K562 (cell line): Measurements from ENCODE around the gene PTGER3. TPM values are rescaled to one million over a fixed set of nuclear protein-coding genes. Genes with fewer than 3 reads are reported as not detected.

Experiments
- ATAC-seq: fragments of 200-7000 bp; cut with Tn5 transposase; 3 replicates; pipeline ENCODE4 v1.9.1; 2020; ENCODE audit warnings: moderate library complexity
- BruUV-seq: library from RNA; stranded (reverse); fragments of 400-500 nt; replicated peaks from 2 replicates; lab custom pipeline; 2021; lab: Mats Ljungman, UMichigan
- CTCF ChIA-PET: fragments of 300-600 bp; formaldehyde crosslinking; extraction: SDS; loops from one replicate; lab custom pipeline; 2021; ENCODE audit warnings: low intra/inter-chr PET ratio; lab: Yijun Ruan, JAX
- POLR2A ChIA-PET: fragments of 300-600, 350-650 bp; sonication (Branson Sonifier 250); formaldehyde crosslinking; extraction: SDS; loops from one replicate; lab custom pipeline; 2021; ENCODE audit warnings: antibody characterized with exemption, inconsistent platforms; lab: Yijun Ruan, JAX
- DNase-seq, 4 experiments: peaks; one replicate each; pipeline versions ENCODE4 v3.0.0 to v3.0.0-alpha.2; 2011 to 2018; ENCODE audit warnings: low spot score in 3 of 4, mixed read lengths in 3 of 4; ENCODE audit errors: extremely low read depth in 1 of 4
- FAIRE-seq: peaks from 2 replicates; lab custom pipeline; 2011; peaks lifted over from hg19 to GRCh38; lab: Jason Lieb, UNC
- H2AFZ ChIP-seq: 2 replicates; pipeline ENCODE4 v1.6.0; 2011; ENCODE audit warnings: low read depth, low read length, control low read depth, inconsistent platforms
- H3K27ac ChIP-seq: fragments of 200-600 bp; 3 replicates; pipeline ENCODE4 v1.8.0; 2011; ENCODE audit warnings: low read depth, mild to moderate bottlenecking, control low read depth, inconsistent platforms, low read length, moderate library complexity, mixed read lengths; ENCODE audit errors: extremely low read depth
- H3K27me3 ChIP-seq, 2 experiments: fragments of 300-600 bp in 1 of 2; 2 replicates in 1 of 2; 3 replicates in 1 of 2; pipeline versions ENCODE4 v1.6.0 to v1.8.0; 2011; ENCODE audit warnings: inconsistent platforms in 2 of 2, low read length in 2 of 2, mild to moderate bottlenecking in 1 of 2, mixed read lengths in 1 of 2, moderate library complexity in 1 of 2; ENCODE audit not compliant: control insufficient read depth in 2 of 2, insufficient read depth in 2 of 2
- H3K36me3 ChIP-seq: fragments of 300-600 bp; 3 replicates; pipeline ENCODE4 v1.8.0; 2011; ENCODE audit warnings: mild to moderate bottlenecking, low read length, inconsistent platforms; ENCODE audit not compliant: control insufficient read depth, insufficient read depth
- H3K4me1 ChIP-seq, 2 experiments: fragments of 200-600 bp in 1 of 2; replicated peaks in 1 of 2; 2 replicates in 1 of 2; 3 replicates in 1 of 2; pipeline versions ENCODE4 v1.5.1 to v1.8.0; 2011; ENCODE audit warnings: inconsistent platforms in 2 of 2, low read length in 2 of 2, mild to moderate bottlenecking in 1 of 2, mixed read lengths in 1 of 2, moderate library complexity in 1 of 2; ENCODE audit not compliant: control insufficient read depth in 2 of 2, insufficient read depth in 2 of 2
- H3K4me2 ChIP-seq: 2 replicates; pipeline ENCODE4 v1.6.1; 2011; ENCODE audit warnings: low read length, control low read depth, inconsistent platforms, mixed read lengths; ENCODE audit not compliant: insufficient read depth
- H3K4me3 ChIP-seq: fragments of 200-600 bp; sonication (generic), shearing (Covaris generic); 2 replicates; pipeline ENCODE4 v1.5.1; 2016; ENCODE audit warnings: control low read depth, inconsistent platforms
- H3K79me2 ChIP-seq: fragments of 200-600 bp; 3 replicates; pipeline ENCODE4 v1.8.0; 2011; ENCODE audit warnings: low read length, inconsistent platforms; ENCODE audit not compliant: control insufficient read depth, insufficient read depth
- H3K9ac ChIP-seq, 2 experiments: 2 replicates each; pipeline versions ENCODE4 v1.6.0 to v1.6.1; 2011; ENCODE audit warnings: low read depth in 2 of 2, low read length in 2 of 2, control low read depth in 1 of 2, inconsistent platforms in 1 of 2, mild to moderate bottlenecking in 1 of 2, mixed read lengths in 1 of 2; ENCODE audit not compliant: insufficient read depth in 1 of 2
- H3K9me1 ChIP-seq: one replicate; pipeline ENCODE4 v1.6.0; 2011; ENCODE audit warnings: inconsistent platforms, mild to moderate bottlenecking, low read length, moderate library complexity; ENCODE audit not compliant: control insufficient read depth, insufficient read depth
- H3K9me3 ChIP-seq: replicated peaks from 2 replicates; pipeline ENCODE4 v1.5.1; 2011; ENCODE audit warnings: low read depth, low read length, inconsistent platforms; ENCODE audit not compliant: control insufficient read depth, insufficient read depth
- H4K20me1 ChIP-seq: replicated peaks from 2 replicates; pipeline ENCODE4 v1.6.1; 2011; ENCODE audit warnings: low read length, inconsistent platforms, mixed read lengths; ENCODE audit not compliant: control insufficient read depth, insufficient read depth
- CBX1 ChIP-seq: sonication (generic); IDR thresholded peaks from 2 replicates; pipeline ENCODE4 v1.6.1; 2016; ENCODE audit warnings: antibody characterized with exemption, low read depth, mild to moderate bottlenecking
- ELF4 ChIP-seq: fragments of 450-650 bp; formaldehyde crosslinking; IDR thresholded peaks from 2 replicates; pipeline ENCODE4 v1.4.0; 2022; ENCODE audit warnings: missing genetic modification characterization
- EP300 ChIP-seq: IDR thresholded peaks from 2 replicates; pipeline ENCODE4 v1.6.1; 2012; ENCODE audit warnings: low read length, improper control_type of control experiment
- KLF10 ChIP-seq: fragments of 250-450 bp; sonication (Bioruptor Pico); IDR thresholded peaks from 2 replicates; pipeline ENCODE4 v1.6.1; 2021; ENCODE audit warnings: matching md5 sums
- RBFOX2 ChIP-seq: fragments of 200-400 bp; formaldehyde crosslinking; IDR thresholded peaks from 2 replicates; pipeline ENCODE4 v1.6.1; 2017; ENCODE audit warnings: low read depth, mild to moderate bottlenecking, low read length, moderate library complexity
- TFAM ChIP-seq: fragments of 250-450 bp; sonication (Bioruptor Pico); conservative IDR thresholded peaks from 2 replicates; pipeline ENCODE4 v1.5.0; 2021; ENCODE audit warnings: mild to moderate bottlenecking, moderate library complexity
- ZFP30 ChIP-seq: fragments of 250-450 bp; sonication (Bioruptor Pico); IDR thresholded peaks from 2 replicates; pipeline ENCODE4 v1.8.0; 2022; ENCODE audit warnings: moderate library complexity, mild to moderate bottlenecking, inconsistent platforms, borderline replicate concordance
- ZKSCAN8 ChIP-seq: fragments of 200-800 bp; sonication (Bioruptor generic); IDR thresholded peaks from 2 replicates; pipeline ENCODE4 v1.6.1; 2016; ENCODE audit warnings: missing genetic modification characterization, missing compliant biosample characterization
- ZNF12 ChIP-seq: sonication (generic); formaldehyde crosslinking; IDR thresholded peaks from 2 replicates; pipeline ENCODE4 v1.4.0; 2020; ENCODE audit warnings: mild to moderate bottlenecking, missing genetic modification reagents
- ZNF140 ChIP-seq: fragments of 250-450 bp; sonication (Bioruptor Pico); IDR thresholded peaks from 2 replicates; pipeline ENCODE4 v1.8.0; 2021; ENCODE audit warnings: moderate library complexity, mild to moderate bottlenecking, inconsistent platforms
- ZNF143 ChIP-seq: sonication (generic); formaldehyde crosslinking; IDR thresholded peaks from 2 replicates; pipeline ENCODE4 v1.9.0; 2022; ENCODE audit warnings: mild to moderate bottlenecking, missing genetic modification reagents
- ZNF174 ChIP-seq: fragments of 250-450 bp; sonication (Bioruptor Pico); IDR thresholded peaks from 2 replicates; pipeline ENCODE4 v1.4.0; 2020; ENCODE audit warnings: mild to moderate bottlenecking
- ZNF3 ChIP-seq: fragments of 250-450 bp; sonication (Bioruptor Pico); IDR thresholded peaks from 2 replicates; pipeline ENCODE4 v1.5.0; 2021; ENCODE audit warnings: mild to moderate bottlenecking, moderate library complexity
- ZNF740 ChIP-seq, 3 experiments: fragments of 200-800 bp in 1 of 3; sonication (Bioruptor generic) in 1 of 3; sonication (generic) in 1 of 3; formaldehyde crosslinking in 1 of 3; IDR thresholded peaks; 2 replicates each; pipeline versions ENCODE4 v1.6.1 to v1.8.0; 2016 to 2022; ENCODE audit warnings: mild to moderate bottlenecking in 2 of 3, missing compliant biosample characterization in 2 of 3, missing genetic modification characterization in 2 of 3, missing genetic modification reagents in 1 of 3
- WGBS: fragments of 100-300 bp; shearing (Covaris generic); methylation state at CpG from one replicate; pipeline ENCODE4 v1.1.6; 2016; ENCODE audit warnings: low coverage, mixed read lengths; ENCODE audit not compliant: insufficient coverage; ENCODE audit errors: missing lambda C conversion rate; 5-methylcytosine and 5-hydroxymethylcytosine counted together
- in situ Hi-C: fragments of 300-500 bp; cut with MboI; formaldehyde crosslinking; loops from 4 replicates; pipeline ENCODE4 v1.15.0; 2018; ENCODE audit warnings: inconsistent platforms, mixed read lengths
- intact Hi-C: fragments of 100-400 bp; cut with micrococcal nuclease; formaldehyde crosslinking; loops from 2 replicates; pipeline ENCODE4 v1.14.2; 2022
- polyA plus RNA-seq, 8 experiments: library from polyadenylated mRNA; depleted of rRNA in 4 of 8; stranded (reverse) in 5 of 8; unstranded in 3 of 8; fragments of >200 nt; fragmentation: Nextera tagmentation in 2 of 8; fragmentation: Illumina TruSeq in 1 of 8; extraction: Ambion mirVana in 2 of 8; extraction: Trizol in 1 of 8; gene quantifications; 2 replicates each; pipeline versions ENCODE4 v1.2.1 to v1.2.3, GENCODE V29; 2011 to 2014; ENCODE audit warnings: inconsistent platforms in 1 of 8, missing spikeins in 1 of 8
- total RNA-seq, 7 experiments: library from RNA; depleted of rRNA in 6 of 7; stranded (reverse); fragments of >200 nt in 6 of 7; fragmentation: Illumina TruSeq in 2 of 7; extraction: Trizol in 2 of 7; gene quantifications; 2 replicates each; pipeline versions ENCODE4 v1.2.1 to v1.2.3, GENCODE V29; 2011 to 2021; ENCODE audit warnings: low replicate concordance in 1 of 7
- TF ChIP-seq, protein P1 (sequence below): sonication (generic); formaldehyde crosslinking; IDR thresholded peaks from 2 replicates; pipeline ENCODE4 v1.8.0; 2022; ENCODE audit warnings: mild to moderate bottlenecking, missing genetic modification reagents
- TF ChIP-seq, protein P2 (sequence below): sonication (generic); formaldehyde crosslinking; IDR thresholded peaks from 2 replicates; pipeline ENCODE4 v1.9.0; 2022; ENCODE audit warnings: mild to moderate bottlenecking, missing genetic modification reagents
- TF ChIP-seq, protein P3 (sequence below): fragments of 150-350 bp; conservative IDR thresholded peaks from 2 replicates; pipeline ENCODE4 v1.6.1; 2014; ENCODE audit warnings: low read length

The PTGER3 gene
- total and polyA plus RNA-seq, 9 of the 15 experiments (the other 6 are each of a cell fraction or from before 2014, with no cell fraction given) = 3.8 to 28.5 (median 14.2) TPM

- Histone ChIP-seq H3K79me2 (peaks cover 63% of the 10 kb centered on the region), H2AFZ (no peak overlapping the region), H3K9ac (no peak overlapping the region), H4K20me1 (no peaks in the 10 kb centered on the region), H3K9me3 (no peaks in the 10 kb centered on the region), H3K4me1 (no peaks in the 10 kb centered on the region; a peak in 1 of 5 replicates), H3K4me3 (no peak overlapping the region), H3K9me1 (no peaks in the 10 kb centered on the region)
- no peak for DNase-seq
- ATAC-seq = no peak
- in situ Hi-C loops = no loop called here
- 63% methylated on average over 4 of the region's 4 CpGs for WGBS
- TF ChIP-seq ZKSCAN8 (CRISPR knock-in tag) (no peak), ZNF740 (CRISPR knock-in tag; IDR thresholded peaks at IDR 0.05) (no peak), ZNF740 (tag; IDR thresholded peaks at IDR 0.05) (no peak), KLF10 (CRISPR knock-in tag) (no peak), EP300 (no peak), CBX1 (no peak), RBFOX2 (no peak), ZNF3 (CRISPR knock-in tag) (no peak), ZFP30 (CRISPR knock-in tag) (no peak), ZNF143 (CRISPR knock-in tag) (no peak), ZNF174 (CRISPR knock-in tag) (no peak), ZNF12 (no peak), ELF4 (CRISPR knock-in tag) (no peak), TFAM (no peak), ZNF140 (CRISPR knock-in tag) (no peak)
- TF ChIP-seq, protein P1, sequence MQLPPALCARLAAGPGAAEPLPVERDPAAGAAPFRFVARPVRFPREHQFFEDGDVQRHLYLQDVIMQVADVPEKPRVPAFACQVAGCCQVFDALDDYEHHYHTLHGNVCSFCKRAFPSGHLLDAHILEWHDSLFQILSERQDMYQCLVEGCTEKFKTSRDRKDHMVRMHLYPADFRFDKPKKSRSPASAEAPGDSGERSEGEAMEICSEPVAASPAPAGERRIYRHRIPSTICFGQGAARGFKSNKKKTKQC (CRISPR knock-in tag) = no peak
- TF ChIP-seq, protein P2, sequence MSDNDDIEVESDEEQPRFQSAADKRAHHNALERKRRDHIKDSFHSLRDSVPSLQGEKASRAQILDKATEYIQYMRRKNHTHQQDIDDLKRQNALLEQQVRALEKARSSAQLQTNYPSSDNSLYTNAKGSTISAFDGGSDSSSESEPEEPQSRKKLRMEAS (CRISPR knock-in tag) = no peak
- TF ChIP-seq, protein P3, sequence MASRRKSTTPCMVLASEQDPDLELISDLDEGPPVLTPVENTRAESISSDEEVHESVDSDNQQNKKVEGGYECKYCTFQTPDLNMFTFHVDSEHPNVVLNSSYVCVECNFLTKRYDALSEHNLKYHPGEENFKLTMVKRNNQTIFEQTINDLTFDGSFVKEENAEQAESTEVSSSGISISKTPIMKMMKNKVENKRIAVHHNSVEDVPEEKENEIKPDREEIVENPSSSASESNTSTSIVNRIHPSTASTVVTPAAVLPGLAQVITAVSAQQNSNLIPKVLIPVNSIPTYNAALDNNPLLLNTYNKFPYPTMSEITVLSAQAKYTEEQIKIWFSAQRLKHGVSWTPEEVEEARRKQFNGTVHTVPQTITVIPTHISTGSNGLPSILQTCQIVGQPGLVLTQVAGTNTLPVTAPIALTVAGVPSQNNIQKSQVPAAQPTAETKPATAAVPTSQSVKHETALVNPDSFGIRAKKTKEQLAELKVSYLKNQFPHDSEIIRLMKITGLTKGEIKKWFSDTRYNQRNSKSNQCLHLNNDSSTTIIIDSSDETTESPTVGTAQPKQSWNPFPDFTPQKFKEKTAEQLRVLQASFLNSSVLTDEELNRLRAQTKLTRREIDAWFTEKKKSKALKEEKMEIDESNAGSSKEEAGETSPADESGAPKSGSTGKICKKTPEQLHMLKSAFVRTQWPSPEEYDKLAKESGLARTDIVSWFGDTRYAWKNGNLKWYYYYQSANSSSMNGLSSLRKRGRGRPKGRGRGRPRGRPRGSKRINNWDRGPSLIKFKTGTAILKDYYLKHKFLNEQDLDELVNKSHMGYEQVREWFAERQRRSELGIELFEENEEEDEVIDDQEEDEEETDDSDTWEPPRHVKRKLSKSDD = no peak
- TF ChIP-seq, all 486 proteins: peak for 0
- FAIRE-seq = no peak
- POLR2A ChIA-PET = interaction anchor here (1.0 to 1.6 kb wide), 3 partner anchors 9 to 28 kb away, joined by 3 to 4 read pairs (median 3); no protein-coding TSS in a partner anchor
- Histone ChIP-seq H3K27me3 (no peaks in the 10 kb centered on the region), H3K4me2 (no peak overlapping the region), H3K27ac (no peak overlapping the region), H3K36me3 (peaks cover 8% of the 10 kb centered on the region; the same call in 2 of the 3 replicates)
- intact Hi-C loops = no loop called here
- CTCF ChIA-PET = no interaction called here
- BruUV-seq = no TSS peak
Measured at GRCh38 chr1:71023515-71023914, 24.1 kb downstream of the PTGER3 start.
